ENCODE results near the gene LRRC18.

DNA sequence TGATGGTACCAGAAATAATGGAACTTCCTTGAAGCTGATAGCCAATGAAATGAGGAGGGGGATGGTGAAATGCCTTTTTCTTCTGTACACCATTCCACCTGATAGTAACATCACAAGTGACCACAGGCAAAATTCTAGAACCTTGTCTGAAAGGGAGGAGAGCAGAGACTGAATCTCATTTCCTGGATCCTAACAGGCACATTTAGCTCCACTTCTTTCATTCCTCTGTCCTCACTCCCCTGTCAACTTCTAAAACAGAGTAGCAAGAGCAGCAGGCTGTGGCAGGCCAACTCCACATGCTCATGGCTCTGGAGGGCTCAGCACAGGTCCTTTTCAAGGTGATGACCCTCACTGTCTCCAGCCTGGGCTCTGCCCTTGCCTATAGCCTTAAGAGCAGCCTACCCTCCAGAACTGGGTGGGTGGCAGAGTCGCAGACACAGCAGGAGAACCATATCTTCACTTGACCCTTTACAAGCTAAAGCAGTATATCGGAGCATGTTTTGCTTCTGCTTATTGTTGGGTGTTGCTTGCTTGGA, at the start of gene LRRC18:
- TF ChIP-seq EZH2 (IDR thresholded peaks at IDR 0.05; ENCODE audit: low read depth): no peak
- TF ChIP-seq, protein P1, sequence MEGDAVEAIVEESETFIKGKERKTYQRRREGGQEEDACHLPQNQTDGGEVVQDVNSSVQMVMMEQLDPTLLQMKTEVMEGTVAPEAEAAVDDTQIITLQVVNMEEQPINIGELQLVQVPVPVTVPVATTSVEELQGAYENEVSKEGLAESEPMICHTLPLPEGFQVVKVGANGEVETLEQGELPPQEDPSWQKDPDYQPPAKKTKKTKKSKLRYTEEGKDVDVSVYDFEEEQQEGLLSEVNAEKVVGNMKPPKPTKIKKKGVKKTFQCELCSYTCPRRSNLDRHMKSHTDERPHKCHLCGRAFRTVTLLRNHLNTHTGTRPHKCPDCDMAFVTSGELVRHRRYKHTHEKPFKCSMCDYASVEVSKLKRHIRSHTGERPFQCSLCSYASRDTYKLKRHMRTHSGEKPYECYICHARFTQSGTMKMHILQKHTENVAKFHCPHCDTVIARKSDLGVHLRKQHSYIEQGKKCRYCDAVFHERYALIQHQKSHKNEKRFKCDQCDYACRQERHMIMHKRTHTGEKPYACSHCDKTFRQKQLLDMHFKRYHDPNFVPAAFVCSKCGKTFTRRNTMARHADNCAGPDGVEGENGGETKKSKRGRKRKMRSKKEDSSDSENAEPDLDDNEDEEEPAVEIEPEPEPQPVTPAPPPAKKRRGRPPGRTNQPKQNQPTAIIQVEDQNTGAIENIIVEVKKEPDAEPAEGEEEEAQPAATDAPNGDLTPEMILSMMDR (conservative IDR thresholded peaks at IDR 0.05): no peak
